Type B pancreatic cell (in vitro differentiated cells): ENCODE data around the gene DRICH1. TPM values are rescaled to one million over a fixed set of nuclear protein-coding genes. Genes with fewer than 3 reads are reported as not detected.
"Not testable (repeated sequence)": the region's sequence is repeated elsewhere in the genome, so short reads cannot be mapped to it uniquely, and the experiment has no call there.

Experiments used
- DNase-seq: peaks from one replicate; pipeline ENCODE4 v3.0.0; 2021; ENCODE audit warnings: mixed read lengths; ENCODE audit not compliant: unreplicated experiment; ENCODE audit errors: extremely low spot score
- H3K27ac Mint-ChIP-seq: 2 replicates; pipeline ENCODE4 v1.8.0; 2021; ENCODE audit warnings: mild to moderate bottlenecking, mixed read lengths
- H3K27me3 Mint-ChIP-seq: 2 replicates; pipeline ENCODE4 v1.8.0; 2021; ENCODE audit warnings: mixed read lengths
- H3K36me3 Mint-ChIP-seq: 2 replicates; pipeline ENCODE4 v1.8.0; 2021; ENCODE audit warnings: mixed read lengths
- H3K4me1 Mint-ChIP-seq: one replicate; pipeline ENCODE4 v1.8.0; 2021; ENCODE audit warnings: mixed read lengths; ENCODE audit not compliant: unreplicated experiment
- H3K4me3 Mint-ChIP-seq: 2 replicates; pipeline ENCODE4 v1.8.0; 2021; ENCODE audit warnings: mild to moderate bottlenecking, mixed read lengths
- H3K9me3 Mint-ChIP-seq: 2 replicates; pipeline ENCODE4 v1.8.0; 2021; ENCODE audit warnings: mixed read lengths
- CTCF ChIP-seq: fragments of 200-600 bp; sonication (generic); conservative IDR thresholded peaks from 2 replicates; pipeline ENCODE4 v1.5.0; 2021; ENCODE audit warnings: antibody characterized with exemption, mild to moderate bottlenecking
- total RNA-seq: library from RNA; stranded (reverse); gene quantifications from 2 replicates; pipeline ENCODE4 v1.2.1, GENCODE V29; 2021; ENCODE audit warnings: low replicate concordance

Gene DRICH1
- total RNA-seq, 1 donor from 2014 or later, result 0.43 TPM

- H3K4me1 Mint-ChIP-seq, H3K36me3 Mint-ChIP-seq, H3K4me3 Mint-ChIP-seq, DNase-seq, H3K27ac Mint-ChIP-seq, H3K27me3 Mint-ChIP-seq, H3K9me3 Mint-ChIP-seq: not testable (repeated sequence)
- TF ChIP-seq CTCF, result peak; percentile 41
These were observed 4.6 kb downstream of the DRICH1 start for GRCh38 chr22:23627401-23628055.

GRCh38 chr22:23626286-23626975, 5.7 kb downstream of the DRICH1 start:
- Mint-ChIP-seq H3K9me3 (no peaks in the 10 kb centered on the region), H3K4me1 (peaks cover 13% of the 10 kb centered on the region), H3K27me3 (no peaks in the 10 kb centered on the region), H3K27ac (no peak overlapping the region), H3K36me3 (no peaks in the 10 kb centered on the region), H3K4me3 (no peak overlapping the region)
- no peak for TF ChIP-seq CTCF
- no peak for DNase-seq

GRCh38 chr22:23622634-23623033, 9.5 kb downstream of the DRICH1 start:
- H3K4me1 Mint-ChIP-seq, result peaks cover 20% of the 10 kb centered on the region
- H3K27me3 Mint-ChIP-seq, result no peaks in the 10 kb centered on the region
- H3K9me3 Mint-ChIP-seq, result no peaks in the 10 kb centered on the region
- no peak overlapping the region for H3K4me3 Mint-ChIP-seq
- no peak for DNase-seq
- no peaks in the 10 kb centered on the region for H3K36me3 Mint-ChIP-seq
- TF ChIP-seq CTCF, result no peak
- no peak overlapping the region for H3K27ac Mint-ChIP-seq

GRCh38 chr22:23621916-23622315, 10.2 kb downstream of the DRICH1 start:
- not testable (repeated sequence) for H3K9me3 Mint-ChIP-seq, H3K27ac Mint-ChIP-seq, H3K27me3 Mint-ChIP-seq, H3K4me3 Mint-ChIP-seq, H3K36me3 Mint-ChIP-seq, DNase-seq
- H3K4me1 Mint-ChIP-seq, result peaks cover 16% of the 10 kb centered on the region

GRCh38 chr22:23621082-23621780, 10.9 kb downstream of the DRICH1 start:
- Mint-ChIP-seq H3K36me3 (no peaks in the 10 kb centered on the region), H3K27me3 (no peaks in the 10 kb centered on the region), H3K9me3 (no peaks in the 10 kb centered on the region), H3K4me3 (no peak overlapping the region), H3K27ac (peak overlapping the region; percentile 20), H3K4me1 (peaks cover 16% of the 10 kb centered on the region)
- no peak for TF ChIP-seq CTCF
- DNase-seq, result no peak
